ENCODE results near the gene ZMIZ1. TPM values are rescaled to one million over a fixed set of nuclear protein-coding genes. Genes with fewer than 3 reads are reported as not detected.

Gene ZMIZ1
- total RNA-seq, 4 donors from 2014 or later: 71.9 to 104 (median 79.5) TPM

- peaks cover 76% of the 10 kb centered on the region for H3K4me1 ChIP-seq
- no peak overlapping the region for H3K4me3 ChIP-seq
- no peaks in the 10 kb centered on the region for H3K9me3 ChIP-seq
- H3K27me3 ChIP-seq: no peaks in the 10 kb centered on the region
- TF ChIP-seq CTCF (IDR thresholded peaks at IDR 0.05) (no peak), POLR2A (IDR thresholded peaks at IDR 0.05) (no peak), POLR2AphosphoS5 (IDR thresholded peaks at IDR 0.05) (no peak)
- peak overlapping the region; percentile 13 for H3K27ac ChIP-seq
- peaks cover 5% of the 10 kb centered on the region for H3K36me3 ChIP-seq
- WGBS: 79% methylated on average over 8 of the region's 8 CpGs
- DNase-seq (ENCODE audit: low spot score in 2 of 2): no peak
These were observed 165.9 kb downstream of the ZMIZ1 start for GRCh38 chr10:79234391-79235315.

- 62% methylated on average over 10 of the region's 10 CpGs for WGBS
- Histone ChIP-seq H3K4me1 (peaks cover 74% of the 10 kb centered on the region), H3K4me3 (no peak overlapping the region), H3K27ac (peak overlapping the region; percentile 13), H3K36me3 (no peaks in the 10 kb centered on the region), H3K27me3 (no peaks in the 10 kb centered on the region), H3K9me3 (no peaks in the 10 kb centered on the region)
- no peak for TF ChIP-seq CTCF (IDR thresholded peaks at IDR 0.05)
- TF ChIP-seq EP300 (IDR thresholded peaks at IDR 0.05): no peak
- no peak for TF ChIP-seq POLR2A (IDR thresholded peaks at IDR 0.05)
- no peak for TF ChIP-seq POLR2AphosphoS5 (IDR thresholded peaks at IDR 0.05)
- DNase-seq (ENCODE audit: low spot score in 2 of 2): no peak
These were observed 167.1 kb downstream of the ZMIZ1 start for GRCh38 chr10:79235765-79236432.

- WGBS: 75% methylated on average over 9 of the region's 9 CpGs
- H3K9me3 ChIP-seq: no peaks in the 10 kb centered on the region
- DNase-seq (ENCODE audit: low spot score in 2 of 2): no peak
- H3K36me3 ChIP-seq: no peaks in the 10 kb centered on the region
- H3K27ac ChIP-seq: peak overlapping the region; percentile 13
- no peak for TF ChIP-seq EP300 (IDR thresholded peaks at IDR 0.05)
- TF ChIP-seq POLR2AphosphoS5 (IDR thresholded peaks at IDR 0.05): no peak
- TF ChIP-seq CTCF (IDR thresholded peaks at IDR 0.05): no peak
- no peak for TF ChIP-seq POLR2A (IDR thresholded peaks at IDR 0.05)
- H3K4me1 ChIP-seq: peaks cover 79% of the 10 kb centered on the region
- H3K4me3 ChIP-seq: no peak overlapping the region
- no peaks in the 10 kb centered on the region for H3K27me3 ChIP-seq
These were observed 167.6 kb downstream of the ZMIZ1 start for GRCh38 chr10:79236433-79236765.

GRCh38 chr10:79237454-79238157 lies 168.8 kb downstream of the ZMIZ1 start:
- TF ChIP-seq POLR2AphosphoS5 (IDR thresholded peaks at IDR 0.05) (no peak), CTCF (IDR thresholded peaks at IDR 0.05) (no peak), EP300 (IDR thresholded peaks at IDR 0.05) (no peak), POLR2A (IDR thresholded peaks at IDR 0.05) (no peak)
- Histone ChIP-seq H3K4me3 (no peak overlapping the region), H3K27ac (peak overlapping the region; percentile 73), H3K36me3 (no peaks in the 10 kb centered on the region), H3K4me1 (peaks cover 91% of the 10 kb centered on the region), H3K27me3 (no peaks in the 10 kb centered on the region), H3K9me3 (no peaks in the 10 kb centered on the region)
- no peak for DNase-seq (ENCODE audit: low spot score in 2 of 2)
- WGBS: 42% methylated on average over 11 of the region's 12 CpGs

- Histone ChIP-seq H3K4me3 (no peak overlapping the region), H3K27me3 (no peaks in the 10 kb centered on the region), H3K9me3 (no peaks in the 10 kb centered on the region), H3K27ac (peak overlapping the region; percentile 73), H3K4me1 (peaks cover 94% of the 10 kb centered on the region), H3K36me3 (no peaks in the 10 kb centered on the region)
- DNase-seq (ENCODE audit: low spot score in 2 of 2): no peak
- TF ChIP-seq POLR2AphosphoS5 (IDR thresholded peaks at IDR 0.05) (no peak), EP300 (IDR thresholded peaks at IDR 0.05) (no peak), CTCF (IDR thresholded peaks at IDR 0.05) (no peak), POLR2A (IDR thresholded peaks at IDR 0.05) (no peak)
- 45% methylated on average over 6 of the region's 6 CpGs for WGBS
These were observed 169.4 kb downstream of the ZMIZ1 start for GRCh38 chr10:79238158-79238520.

Data from suprapubic skin (tissue), 4 donors.